ENCODE data around the gene MAPK11.

The MAPK11 gene

DNA sequence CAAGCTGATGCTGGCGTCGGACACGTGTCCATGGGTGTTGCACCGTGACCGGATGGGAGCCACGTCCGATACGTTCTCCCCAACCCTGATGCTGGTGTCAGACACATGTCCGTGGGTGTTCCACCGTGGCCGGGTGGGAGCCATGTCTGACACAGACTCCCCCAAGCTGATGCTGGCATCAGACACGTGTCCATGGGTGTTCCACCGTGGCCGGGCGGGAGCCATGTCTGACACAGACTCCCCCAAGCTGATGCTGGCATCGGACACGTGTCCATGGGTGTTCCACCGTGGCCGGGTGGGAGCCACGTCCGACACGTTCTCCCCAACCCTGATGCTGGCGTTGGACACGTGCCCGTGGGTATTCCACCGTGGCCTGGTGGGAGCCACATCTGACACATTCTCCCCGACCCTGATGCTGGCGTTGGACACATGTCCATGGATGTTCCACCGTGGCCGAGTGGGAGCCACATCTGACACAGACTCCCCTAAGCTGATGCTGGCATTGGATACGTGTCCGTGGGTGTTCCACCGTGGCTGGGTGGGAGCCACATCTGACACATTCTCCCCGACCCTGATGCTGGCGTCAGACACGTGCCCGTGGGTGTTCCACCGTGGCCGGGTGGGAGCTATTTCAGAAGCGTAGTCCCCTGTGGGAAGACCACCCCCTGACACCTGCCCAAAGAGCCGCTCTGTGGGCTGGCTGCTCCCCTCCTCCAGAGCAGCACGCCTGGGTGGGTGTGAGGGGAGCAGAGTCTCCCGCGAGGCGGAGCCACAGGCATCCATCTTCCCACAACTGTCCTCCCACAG is 49.4 kb downstream of the MAPK11 start:
- no peak for FAIRE-seq

DNA sequence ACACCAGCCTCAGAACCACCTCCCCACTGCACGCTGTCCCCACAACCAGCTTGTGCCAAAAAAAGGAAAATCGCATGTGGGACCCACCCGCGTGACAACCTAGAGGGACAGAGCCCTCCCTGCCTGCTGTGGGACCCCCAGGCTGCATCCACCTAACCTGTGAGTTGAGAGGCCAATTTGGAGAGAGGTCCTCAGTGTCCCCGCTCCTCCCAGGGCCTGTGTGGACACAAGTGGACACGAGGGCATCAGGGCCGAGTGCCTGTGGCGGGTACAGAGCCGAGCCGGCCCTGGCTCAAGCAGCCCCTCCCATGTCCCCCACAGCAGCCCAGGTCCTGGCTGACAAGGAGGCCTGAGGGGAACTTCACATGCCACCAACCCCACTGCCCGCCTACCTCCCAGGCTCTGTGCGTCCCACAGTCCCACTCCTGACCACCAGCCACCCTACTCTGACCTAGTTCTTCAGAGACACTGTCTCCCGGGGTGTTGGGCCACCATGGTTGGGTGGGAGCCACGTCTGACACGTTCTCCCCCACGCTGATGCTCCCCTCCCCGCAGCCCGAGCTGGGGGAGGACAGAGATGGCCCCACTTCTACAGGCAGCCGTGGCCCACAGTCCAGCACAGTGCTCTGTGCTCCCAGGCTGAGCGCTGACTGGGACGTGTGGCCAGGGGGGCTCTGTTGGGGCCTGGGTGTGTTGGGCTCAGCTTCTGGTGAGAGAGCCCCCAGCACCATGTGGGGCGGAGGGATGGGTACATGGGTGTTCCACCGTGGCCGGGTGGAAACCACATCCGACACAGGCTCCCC is 50.2 kb downstream of the MAPK11 start:
- FAIRE-seq = no peak

DNA sequence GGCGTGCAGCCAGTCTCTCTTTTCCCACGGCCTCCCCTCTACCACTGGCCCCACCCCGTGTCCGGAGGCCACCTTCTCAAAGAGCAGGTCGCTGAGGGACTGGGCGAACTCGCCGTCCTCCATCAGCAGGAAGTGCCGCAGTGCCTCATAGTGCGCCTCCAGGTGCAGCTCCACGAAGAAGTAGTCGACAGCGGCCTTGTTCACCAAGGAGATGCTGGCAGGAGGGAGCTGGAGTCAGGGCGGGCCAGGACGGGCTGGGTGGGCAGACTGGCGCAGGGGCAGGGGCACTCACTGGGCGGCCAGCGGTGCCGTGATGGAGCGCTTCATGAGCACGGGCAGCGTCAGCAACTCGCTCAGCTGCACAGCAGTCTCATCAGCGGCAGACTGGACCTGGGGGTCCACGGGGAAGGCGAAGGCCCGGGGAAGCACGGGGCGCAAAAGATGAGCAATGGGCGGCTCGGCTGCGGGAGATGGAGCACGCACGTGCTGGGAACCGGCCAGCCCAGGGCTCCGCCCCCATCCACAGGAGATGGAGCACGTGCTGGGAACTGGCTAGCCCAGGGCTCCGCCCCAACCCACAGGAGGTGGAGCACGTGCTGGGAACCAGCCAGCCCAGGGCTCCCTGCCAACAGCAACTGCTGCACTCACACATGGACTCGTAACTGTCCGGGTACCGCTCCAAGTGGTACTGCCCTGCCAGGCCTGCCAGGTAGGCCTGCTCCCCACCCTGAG is 51.0 kb downstream of the MAPK11 start:
- no peak for FAIRE-seq

DNA sequence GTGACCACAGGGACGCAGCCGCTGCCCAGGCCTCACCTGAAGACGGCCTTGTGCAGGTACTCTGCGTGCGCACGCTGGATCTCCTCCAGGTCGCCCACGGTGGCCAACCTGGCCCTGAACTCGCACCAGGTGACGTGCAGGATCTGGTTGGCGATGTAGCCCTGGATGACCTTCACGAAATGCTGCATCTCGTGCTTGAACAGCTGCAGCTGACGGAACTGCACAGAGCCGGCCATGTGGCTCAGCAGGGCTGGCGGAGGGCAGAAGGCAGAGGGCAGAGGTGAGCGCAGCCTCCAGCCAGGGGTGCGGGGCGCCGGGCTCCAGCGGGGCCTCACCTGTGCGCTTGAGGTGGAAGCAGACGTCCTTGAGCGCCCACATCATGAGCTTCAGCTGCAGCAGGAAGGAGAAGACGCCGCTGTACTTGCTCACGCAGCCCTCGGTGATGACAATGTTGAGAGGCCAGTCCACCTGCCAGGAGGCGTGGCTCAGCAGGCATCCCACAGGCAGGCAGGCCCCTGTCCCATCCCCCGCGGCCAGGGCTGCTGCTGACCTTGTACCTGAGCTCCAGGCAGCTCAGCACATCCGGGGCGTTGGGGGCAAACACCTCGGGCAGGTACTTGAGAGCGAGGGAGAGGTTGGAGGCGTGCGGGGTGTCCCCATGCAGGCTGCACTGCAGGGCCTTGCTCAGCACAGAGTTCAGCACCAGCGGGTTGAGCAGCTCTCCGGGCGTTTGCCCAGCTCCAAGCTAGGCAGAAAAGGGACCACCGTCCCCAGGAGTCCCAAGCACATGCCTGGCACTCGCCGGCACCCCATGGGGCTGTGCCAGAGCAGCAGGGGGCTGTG is 51.8 kb downstream of the MAPK11 start:
- no peak for FAIRE-seq

DNA sequence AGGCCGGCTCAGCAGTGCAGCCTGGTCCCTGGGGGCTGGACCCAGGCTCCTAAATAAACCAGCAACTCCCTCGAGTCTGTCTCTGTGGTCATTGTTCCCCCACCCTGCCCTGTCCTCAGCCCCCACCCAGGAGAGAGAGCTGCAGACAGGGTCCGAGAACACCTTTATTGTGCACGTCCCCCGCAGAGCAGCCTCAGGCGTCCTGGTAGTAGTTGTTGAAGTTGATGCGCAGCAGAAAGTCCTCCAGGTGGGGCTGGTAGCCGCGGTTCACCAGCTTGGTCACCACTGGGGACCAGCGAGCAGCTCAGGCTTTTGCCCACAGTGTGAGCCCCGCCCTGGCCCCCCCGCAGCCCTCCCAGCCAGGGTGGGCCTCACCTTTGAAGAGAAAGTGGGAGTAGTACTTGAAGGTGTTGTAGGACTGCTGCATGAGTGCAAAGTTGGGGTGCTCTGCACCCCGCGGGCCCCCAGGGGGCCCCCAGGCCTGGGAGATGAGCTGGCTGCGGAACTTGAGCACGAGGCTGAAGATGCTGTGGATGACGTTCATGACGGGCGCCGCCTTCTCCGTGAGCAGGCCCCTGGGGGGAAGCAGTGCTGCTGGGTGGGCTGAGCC is 52.5 kb downstream of the MAPK11 start:
- FAIRE-seq = no peak

DNA sequence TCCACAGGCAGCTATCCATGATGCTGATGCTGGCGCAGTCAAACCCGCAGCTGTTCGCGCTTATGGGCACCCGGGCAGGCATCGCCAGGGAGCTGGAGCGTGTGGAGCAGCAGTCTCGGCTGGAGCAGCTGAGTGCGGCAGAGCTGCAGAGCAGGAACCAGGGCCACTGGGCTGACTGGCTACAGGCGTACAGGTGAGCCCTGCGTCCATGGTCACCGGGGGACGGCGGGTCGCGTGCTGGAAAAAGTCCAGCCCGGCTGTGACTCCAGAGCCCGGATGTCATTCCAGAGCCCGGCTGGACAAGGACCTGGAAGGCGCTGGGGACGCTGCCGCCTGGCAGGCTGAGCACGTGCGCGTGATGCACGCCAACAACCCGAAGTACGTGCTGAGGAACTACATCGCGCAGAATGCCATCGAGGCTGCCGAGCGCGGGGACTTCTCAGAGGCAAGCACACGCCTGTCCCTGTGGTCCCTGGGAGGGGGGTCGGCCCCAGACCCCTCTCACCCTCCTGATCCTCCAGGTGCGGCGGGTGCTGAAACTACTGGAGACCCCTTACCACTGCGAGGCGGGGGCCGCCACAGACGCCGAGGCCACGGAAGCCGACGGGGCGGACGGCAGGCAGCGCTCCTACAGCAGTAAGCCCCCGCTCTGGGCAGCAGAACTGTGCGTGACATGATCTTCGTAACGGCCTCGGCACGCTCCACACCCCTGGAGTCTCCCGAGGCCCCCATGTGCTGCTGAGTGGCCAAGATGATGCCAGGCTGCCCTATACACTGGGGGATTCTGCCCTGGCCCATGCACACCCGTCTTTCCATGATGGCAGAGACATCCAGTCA is 53.3 kb downstream of the MAPK11 start:
- FAIRE-seq = no peak

DNA sequence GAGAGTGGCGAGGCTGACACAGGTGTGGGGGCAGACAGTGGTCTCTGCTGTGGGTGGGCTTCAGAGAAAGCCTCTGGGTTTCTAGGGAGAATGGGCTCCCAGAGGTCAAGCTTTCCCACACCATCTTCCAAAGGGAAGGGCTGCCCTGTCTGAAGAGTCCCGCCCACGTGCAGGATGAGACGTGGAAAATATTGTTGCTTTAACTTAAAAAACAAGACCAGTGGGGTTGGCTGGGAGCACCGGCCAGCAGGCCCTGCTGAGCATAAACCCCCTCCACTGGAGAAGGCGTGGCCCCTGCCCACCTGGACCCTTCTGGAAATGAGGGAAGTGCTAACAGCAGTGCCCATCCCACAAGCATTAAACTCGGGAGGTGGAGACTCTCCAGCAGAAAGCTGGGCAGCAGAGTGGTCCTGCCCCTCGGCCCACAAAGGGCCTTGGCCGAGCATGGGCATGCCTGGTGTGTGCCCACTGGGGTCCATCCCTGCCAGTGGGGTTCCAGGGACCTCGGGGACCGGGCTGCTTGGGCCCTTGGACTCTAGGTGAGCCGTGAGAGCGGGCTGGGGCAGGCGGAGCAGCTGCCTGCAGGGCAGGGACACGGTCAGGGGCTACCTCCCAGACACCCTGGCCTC is 54.0 kb downstream of the MAPK11 start:
- no peak for FAIRE-seq

DNA sequence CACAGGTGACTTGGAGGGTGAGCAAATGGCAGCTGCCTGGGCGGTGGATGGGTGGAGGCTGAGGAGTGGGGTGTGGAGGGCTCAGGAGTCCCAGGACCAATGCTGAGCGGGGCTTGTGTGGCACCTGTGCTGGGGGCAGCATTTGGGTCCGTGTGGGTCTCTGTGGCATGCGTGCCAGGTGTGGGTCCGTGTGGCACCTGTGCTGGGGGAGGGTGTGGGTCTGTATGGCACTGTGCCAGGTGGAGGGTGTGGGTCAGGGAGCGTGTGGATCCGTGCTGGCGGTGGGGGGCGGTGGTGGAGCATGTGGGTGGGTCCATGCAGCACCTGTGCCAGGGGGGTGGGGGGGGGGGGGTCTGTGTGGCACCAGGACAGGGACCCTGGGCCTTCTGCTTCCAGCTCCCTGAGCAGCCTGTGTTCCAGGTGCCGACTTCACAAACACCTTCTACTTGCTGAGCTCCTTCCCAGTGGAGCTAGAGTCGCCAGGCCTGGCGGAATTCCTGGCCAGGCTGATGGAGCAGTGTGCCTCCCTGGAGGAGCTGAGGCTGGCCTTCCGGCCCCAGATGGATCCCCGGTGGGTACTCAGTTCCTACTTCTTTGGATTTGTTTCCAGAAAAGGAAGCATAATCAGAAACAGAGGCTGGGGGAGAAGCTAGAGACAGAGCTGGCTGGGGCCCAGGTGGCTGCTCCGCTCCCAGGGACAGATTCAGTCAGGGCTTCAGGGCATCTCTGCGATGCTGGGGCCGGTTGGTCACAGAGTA is 54.7 kb downstream of the MAPK11 start:
- no peak for FAIRE-seq
